Activated CD4-positive, alpha-beta T cell treated with anti-CD3 and anti-CD28 coated beads, Interleukin-2, amount 50 U/mL, for 24 hours (primary cell): ENCODE results near the gene SRGAP3.

Source experiments
- DNase-seq, 2 donors: peaks; one replicate each; pipeline ENCODE4 v3.0.0-alpha.2; 2020; ENCODE audit warnings: low read depth in 1 of 2, low spot score in 1 of 2

Gene SRGAP3

DNA sequence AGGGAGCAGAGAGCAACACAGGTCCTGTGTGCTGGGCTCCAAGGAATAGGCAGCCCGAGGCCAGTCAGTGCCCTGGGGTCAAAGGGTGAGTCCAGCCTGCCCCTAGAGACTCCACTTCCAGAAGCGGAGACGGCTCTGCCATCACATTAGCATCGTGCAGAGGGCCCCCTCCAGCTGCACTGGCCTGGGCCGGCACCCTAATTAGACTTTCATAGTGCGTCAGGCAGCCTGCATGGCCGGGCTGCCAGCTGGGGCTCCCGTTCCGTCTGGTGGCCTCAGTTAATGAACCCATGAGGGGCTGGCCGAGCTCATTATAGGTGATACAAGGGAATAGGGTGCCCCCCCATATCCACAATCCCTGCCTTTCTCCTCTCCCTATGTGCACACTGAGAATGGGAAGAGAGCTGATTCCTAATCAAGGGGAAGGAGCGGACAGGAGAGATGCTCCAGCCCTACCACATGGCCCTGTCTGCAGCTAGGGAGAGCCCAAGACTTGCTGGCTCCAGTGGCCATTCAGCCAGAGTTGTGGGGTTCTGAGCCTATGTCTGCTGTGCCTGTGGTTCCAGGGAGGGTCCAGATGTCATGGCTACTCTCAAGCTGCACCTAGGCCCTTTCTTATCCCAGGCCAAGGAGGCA is 128.0 kb downstream of the SRGAP3 start:
- DNase-seq: no peak

GRCh38 chr3:9119331-9119730 is 130.1 kb downstream of the SRGAP3 start:
- no peak for DNase-seq

DNA sequence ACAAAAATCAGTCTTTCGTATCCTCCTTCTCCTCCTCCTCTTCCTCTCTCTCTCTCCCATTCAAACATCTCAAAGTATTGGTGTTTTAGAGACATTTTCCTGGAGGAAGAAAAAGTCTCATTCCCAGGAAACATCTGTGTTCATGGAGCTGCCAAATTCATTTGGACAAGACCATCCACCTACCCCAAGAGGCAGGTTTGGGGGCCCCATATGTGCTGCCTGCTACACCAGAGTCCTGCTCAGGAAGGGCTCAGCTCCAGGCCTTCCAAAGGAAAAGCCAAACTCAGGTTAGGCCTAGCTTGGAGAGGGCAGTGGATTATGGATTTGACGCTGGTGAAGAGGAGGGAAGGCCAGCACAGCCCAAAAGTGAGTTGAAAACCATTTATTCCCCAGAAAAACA is 131.2 kb downstream of the SRGAP3 start:
- no peak for DNase-seq

DNA sequence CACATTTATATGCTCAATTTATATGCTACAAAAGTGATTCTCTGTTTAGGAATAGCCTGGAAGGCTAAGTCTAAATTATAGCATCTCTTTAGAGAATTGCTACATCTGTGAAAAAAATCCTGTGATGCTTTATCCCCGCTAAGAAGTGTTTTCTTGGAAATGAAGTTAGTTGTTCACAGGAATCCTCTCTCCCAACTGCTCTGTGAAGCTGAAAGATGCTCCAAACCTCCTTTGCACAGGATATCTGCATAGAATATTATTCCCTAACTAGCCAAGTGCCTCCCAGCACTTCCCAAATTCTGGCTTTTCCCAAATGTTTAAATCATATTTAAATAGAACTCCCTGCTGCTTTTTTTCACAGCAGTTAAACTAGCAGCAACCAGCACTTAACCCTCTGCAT is 132.2 kb downstream of the SRGAP3 start:
- no peak for DNase-seq

GRCh38 chr3:9116336-9116735 is 133.1 kb downstream of the SRGAP3 start:
- no peak for DNase-seq

DNA sequence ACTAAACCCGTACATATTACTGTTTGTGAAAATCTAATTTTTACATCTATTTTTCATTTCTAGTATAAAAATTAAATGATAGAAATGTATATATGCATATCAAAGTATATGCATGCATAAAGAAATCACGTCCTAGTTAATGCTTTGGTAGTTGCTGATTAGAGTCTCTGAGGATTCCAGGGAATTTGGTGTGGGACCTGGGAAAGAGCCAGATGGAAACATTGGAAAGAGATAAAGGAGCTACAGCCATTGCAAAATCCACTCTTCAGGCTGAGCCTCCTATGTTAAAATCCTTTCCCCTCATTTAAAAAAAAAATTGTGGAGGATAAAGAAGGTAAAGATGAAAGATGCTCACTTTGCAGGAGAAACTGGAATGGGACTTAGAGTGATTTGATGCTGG is 134.1 kb downstream of the SRGAP3 start:
- no peak for DNase-seq

DNA sequence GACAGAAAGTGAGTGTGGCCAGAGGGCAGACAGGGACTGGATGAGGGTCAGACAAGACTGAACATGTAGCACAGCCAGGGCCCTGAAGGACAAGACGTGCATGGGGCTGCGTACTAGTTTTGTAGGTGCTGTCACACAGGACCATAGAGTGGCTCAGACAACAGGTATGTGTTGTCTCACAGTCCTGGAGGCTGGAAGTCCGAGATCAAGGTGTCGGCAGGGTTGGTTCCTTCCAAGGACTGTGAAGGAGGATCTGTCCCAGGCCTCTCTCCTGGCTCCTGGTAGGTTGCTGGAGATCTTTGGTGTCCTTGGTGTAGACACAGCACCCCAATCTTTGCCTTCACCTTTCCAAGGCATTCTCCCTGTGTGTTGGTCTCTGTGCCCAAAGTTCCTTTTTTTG is 136.4 kb downstream of the SRGAP3 start:
- no peak for DNase-seq

DNA sequence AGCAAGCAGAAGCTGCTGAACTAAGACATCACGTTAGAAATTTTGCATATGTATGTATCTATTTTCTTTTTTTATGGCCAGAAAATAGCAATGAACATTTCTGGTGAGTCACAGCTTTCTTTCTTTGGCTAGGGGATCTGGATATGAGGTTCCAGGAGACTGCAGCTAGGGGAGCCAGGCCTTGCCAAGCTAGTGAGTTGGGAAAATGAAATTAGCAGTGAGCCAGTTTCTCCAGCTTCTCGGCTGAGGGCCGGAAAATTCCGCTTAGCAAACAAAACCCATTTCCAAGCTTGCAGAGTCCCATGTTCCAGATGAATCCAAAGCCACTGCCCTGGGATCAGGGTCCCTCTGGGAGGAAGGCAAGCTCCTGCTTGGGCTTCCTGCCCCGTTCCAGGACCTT is 137.6 kb downstream of the SRGAP3 start:
- DNase-seq: no peak

DNA sequence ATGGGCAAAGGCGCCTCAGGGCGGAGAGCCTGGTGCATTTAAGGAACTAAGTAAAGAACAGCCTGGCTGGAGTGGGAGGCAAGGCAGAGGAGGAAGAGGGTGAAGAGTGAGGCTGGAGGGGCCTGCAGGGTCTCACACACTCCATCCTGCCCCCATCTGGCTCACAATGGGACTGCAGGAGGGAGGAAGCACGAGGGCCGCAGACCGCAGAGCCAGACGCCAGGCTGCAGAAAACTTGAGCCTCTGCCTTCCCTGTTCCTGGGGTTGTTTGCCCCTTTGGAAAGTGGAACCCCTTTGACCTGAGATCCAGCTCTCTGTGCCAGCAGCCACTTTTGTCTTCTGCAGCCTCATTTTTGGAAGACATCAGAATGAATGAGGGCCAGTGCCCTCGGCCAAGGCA is 138.0 kb downstream of the SRGAP3 start:
- no peak for DNase-seq

- no peak for DNase-seq
Measured at GRCh38 chr3:9110802-9111201, 138.6 kb downstream of the SRGAP3 start.

- DNase-seq: no peak
Measured at GRCh38 chr3:9110316-9110715, 139.1 kb downstream of the SRGAP3 start.

GRCh38 chr3:9109568-9109914 is 139.9 kb downstream of the SRGAP3 start:
- DNase-seq: no peak

- no peak for DNase-seq
Measured at GRCh38 chr3:9108876-9109567, 140.4 kb downstream of the SRGAP3 start.

DNA sequence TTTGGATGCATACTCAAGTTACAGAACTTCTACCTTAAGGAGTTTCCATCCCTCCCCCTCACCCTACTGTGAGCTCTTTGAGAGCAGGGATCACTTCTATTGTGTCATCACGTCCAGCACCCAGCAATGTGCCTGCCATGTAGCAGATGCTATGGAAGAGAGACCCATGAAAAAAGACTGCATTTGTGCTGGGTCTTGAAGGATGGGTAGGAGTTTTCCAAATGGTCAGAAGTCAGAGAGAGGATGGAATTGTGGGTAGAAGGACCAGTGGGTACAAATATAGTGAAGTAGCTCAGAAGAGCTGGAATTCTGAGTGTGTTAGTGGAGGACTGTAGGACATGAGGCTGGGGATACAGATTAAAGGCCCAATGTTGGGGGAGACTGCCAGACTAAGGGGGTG is 141.7 kb downstream of the SRGAP3 start:
- no peak for DNase-seq

DNA sequence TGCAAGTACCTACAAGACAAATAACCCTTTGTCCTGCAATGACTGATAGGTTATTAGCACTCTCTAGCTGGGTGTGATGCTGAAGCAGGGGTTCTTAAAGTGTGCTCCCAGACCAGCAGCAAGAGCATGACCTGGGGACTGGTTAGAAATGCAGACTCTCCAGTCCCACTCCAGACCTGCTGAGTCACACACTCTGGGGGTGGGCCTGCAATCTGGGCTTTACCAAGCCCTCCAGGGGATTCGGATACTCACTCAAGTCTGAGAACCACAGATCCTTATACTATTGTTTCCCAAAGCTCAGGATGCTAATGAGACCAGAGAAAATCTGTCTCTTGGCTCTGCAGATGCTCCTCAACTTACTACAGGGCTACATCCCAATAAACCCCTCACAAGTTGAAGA is 144.0 kb downstream of the SRGAP3 start:
- DNase-seq: no peak

DNA sequence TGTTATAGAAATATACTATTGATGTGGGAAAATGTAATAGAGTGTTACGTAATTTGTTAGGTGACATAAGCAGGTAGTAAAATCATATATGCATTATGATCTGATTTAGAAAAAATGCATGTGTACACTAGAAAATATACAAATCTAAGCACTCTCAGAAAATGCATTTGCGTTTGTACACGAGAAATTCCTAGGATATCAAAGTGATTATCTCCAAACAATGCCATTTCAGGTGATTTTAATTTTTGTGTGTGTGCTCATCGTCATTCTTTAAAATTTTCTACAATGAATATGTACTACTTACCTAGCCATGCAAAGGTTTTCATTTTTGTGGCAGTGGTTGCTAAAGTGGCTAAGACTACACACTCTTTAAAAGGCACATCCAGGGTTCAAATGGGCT is 145.3 kb downstream of the SRGAP3 start:
- no peak for DNase-seq

DNA sequence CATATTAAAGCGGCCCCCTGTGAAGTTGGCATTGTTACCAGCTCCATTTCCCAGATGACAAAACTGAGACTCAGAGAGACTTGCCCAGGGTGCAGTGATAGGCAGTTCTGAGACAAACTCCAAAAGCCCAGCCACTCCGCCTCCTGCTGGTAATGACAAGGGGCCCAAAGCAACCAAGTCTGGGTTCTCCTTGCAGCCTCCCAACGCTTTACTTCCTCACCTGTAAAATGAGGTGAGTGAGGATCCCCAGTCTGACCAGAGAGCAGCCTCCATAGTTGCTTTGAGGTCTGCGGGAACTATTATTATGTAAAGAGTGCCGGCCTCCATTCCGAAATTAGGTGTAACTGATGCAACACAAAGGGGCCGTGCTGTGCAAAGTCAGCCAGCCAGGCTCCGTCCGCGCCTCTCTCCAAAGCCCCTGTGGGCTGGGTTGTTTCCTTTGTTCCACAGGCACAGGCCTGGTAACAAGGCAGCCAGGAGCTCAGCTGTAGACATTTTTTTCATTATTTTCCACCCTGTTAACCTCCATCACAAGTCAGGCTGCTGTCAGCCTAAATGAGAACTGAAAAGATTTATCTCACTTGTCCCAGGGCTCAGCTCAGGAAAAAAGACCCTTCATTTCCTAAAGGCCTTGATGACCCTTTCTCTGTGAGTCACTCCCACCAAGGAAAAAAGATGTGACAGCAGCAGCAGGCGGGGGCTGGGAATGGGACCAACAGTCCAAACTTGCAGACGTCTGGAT is 147.0 kb downstream of the SRGAP3 start:
- DNase-seq: no peak

DNA sequence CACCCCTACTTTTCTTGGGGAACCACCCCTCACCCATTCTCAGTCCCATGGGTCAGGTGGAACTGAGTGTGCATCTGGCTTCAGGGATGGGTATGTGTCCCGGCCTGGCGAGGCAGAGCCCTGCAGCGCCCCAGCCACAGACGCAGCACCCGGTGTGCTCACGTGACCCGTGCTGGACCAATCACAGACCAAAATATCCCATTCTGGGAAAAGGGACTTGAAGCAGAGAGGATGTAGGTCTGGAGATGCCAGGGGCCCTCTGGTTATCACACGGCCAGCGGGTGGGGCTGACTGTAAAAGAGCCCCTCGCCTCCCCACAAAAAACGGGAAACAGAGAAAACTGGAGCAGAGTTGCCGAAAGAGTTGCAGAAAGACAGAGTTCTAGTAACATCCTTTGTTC is 148.2 kb downstream of the SRGAP3 start:
- DNase-seq: no peak

DNA sequence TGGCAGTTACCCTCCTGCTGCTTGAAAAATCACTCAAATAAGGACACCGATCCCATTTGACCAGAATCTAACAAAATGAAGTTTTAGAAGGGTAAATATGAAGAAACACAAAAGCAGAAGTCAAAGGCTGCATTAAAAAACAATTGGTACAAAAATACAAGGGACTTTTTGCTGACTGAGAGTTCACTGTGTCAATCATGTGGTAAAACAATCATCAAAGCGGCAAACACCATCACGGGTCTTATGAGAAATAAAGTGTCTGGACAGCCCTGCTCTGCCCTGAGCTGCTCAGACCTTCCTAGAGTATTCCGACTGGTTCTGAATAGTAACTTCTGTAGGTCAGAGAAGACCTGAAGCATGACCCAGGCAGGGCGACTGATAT is 148.9 kb downstream of the SRGAP3 start:
- DNase-seq: no peak

DNA sequence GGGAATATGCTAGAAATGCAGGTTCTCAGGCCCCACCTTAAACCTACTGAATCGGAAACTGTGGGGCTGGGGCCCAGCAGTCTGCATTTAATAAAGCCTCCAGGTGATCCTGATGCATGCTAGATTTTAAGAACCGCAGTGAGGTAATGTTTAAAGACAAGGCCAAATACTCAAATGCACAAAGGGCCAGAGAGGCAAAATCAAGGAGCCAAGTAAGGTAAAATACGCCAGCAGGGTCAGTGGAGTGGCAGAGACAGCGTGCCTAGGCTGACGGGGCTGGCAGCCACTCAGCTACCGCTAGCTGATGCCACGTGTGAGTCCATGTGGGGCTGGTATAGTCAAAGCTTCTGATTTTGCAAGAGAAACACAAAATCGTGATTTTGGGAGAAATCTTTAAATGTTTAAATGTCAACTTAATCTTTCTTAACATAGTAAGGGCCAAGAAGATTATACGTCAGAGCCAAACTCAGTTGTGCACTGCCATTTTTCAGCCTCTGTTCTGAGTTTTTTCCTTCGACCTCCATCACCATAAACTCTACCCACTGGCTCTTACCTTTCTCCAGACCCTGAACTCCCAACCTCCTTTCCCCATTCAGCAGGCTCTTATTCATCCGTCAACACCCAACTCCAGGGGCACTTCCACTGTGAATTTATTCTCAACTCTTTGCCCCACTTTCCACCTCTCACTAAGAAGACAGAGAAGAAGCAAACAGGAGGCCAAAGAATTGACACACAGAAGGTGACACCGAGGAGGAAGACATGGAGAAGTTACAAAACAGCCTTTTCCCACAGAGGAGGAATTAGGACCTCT is 149.5 kb downstream of the SRGAP3 start:
- DNase-seq: no peak

- DNase-seq: no peak
Measured at GRCh38 chr3:9098716-9099675, 150.4 kb downstream of the SRGAP3 start.
